A673 (cell line): ENCODE results near the gene CRACDL.

Experiments used
- EZH2 ChIP-seq: fragments of 200-600 bp; sonication (generic); IDR thresholded peaks from 2 replicates; pipeline ENCODE4 v1.6.1; 2017; ENCODE audit warnings: borderline replicate concordance, low read depth, mild to moderate bottlenecking, mixed read lengths, antibody characterized with exemption, low read length; ENCODE audit not compliant: poor library complexity, severe bottlenecking
- TF ChIP-seq, protein P1 (sequence below): fragments of 300-800, 200-600 bp; sonication (generic); conservative IDR thresholded peaks from 2 replicates; pipeline ENCODE4 v1.5.1; 2017; ENCODE audit warnings: low read depth, mild to moderate bottlenecking, antibody characterized with exemption, low read length, moderate library complexity, mixed read lengths

- TF ChIP-seq, protein P1, sequence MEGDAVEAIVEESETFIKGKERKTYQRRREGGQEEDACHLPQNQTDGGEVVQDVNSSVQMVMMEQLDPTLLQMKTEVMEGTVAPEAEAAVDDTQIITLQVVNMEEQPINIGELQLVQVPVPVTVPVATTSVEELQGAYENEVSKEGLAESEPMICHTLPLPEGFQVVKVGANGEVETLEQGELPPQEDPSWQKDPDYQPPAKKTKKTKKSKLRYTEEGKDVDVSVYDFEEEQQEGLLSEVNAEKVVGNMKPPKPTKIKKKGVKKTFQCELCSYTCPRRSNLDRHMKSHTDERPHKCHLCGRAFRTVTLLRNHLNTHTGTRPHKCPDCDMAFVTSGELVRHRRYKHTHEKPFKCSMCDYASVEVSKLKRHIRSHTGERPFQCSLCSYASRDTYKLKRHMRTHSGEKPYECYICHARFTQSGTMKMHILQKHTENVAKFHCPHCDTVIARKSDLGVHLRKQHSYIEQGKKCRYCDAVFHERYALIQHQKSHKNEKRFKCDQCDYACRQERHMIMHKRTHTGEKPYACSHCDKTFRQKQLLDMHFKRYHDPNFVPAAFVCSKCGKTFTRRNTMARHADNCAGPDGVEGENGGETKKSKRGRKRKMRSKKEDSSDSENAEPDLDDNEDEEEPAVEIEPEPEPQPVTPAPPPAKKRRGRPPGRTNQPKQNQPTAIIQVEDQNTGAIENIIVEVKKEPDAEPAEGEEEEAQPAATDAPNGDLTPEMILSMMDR: no peak
- no peak for TF ChIP-seq EZH2
These were observed 171.5 kb downstream of the CRACDL start for GRCh38 chr2:98764499-98764898.
